Esophagus muscularis mucosa (tissue), 3 donors: ENCODE data around the gene RFFL.

ENCODE experiments used
- CTCF ChIP-seq, 3 experiments: fragments of 200-600 bp in 2 of 3; fragments of 450-650 bp in 1 of 3; sonication (generic) in 2 of 3; IDR thresholded peaks; one replicate each; pipeline ENCODE4 v1.5.1; 2017 to 2019; ENCODE audit warnings: antibody characterized with exemption in 3 of 3, mild to moderate bottlenecking in 2 of 3, moderate library complexity in 1 of 3
- POLR2A ChIP-seq: fragments of 450-650 bp; IDR thresholded peaks from one replicate; pipeline ENCODE4 v1.6.1; 2017; ENCODE audit warnings: antibody characterized with exemption, moderate library complexity, mild to moderate bottlenecking, low read depth
- POLR2AphosphoS5 ChIP-seq, 2 donors: sonication (generic); formaldehyde crosslinking; IDR thresholded peaks; one replicate each; pipeline ENCODE4 v1.6.1; 2017; ENCODE audit warnings: antibody characterized with exemption in 2 of 2

GRCh38 chr17:34998205-34998604 lies 65.3 kb downstream of the RFFL start:
- TF ChIP-seq CTCF (IDR thresholded peaks at IDR 0.05) (peak; percentile 57 to 76 (median 70)), POLR2AphosphoS5 (IDR thresholded peaks at IDR 0.05) (no peak), POLR2A (no peak)
